Activated CD4-positive, alpha-beta T cell treated with anti-CD3 and anti-CD28 coated beads for 36 hours (primary cell): Measurements from ENCODE around the gene TGFB2. TPM values are rescaled to one million over a fixed set of nuclear protein-coding genes. Genes with fewer than 3 reads are reported as not detected.

ENCODE experiments used
- ATAC-seq: fragments of 200-7000 bp; cut with Tn5 transposase; one replicate; pipeline ENCODE4 v1.10.0; 2021; ENCODE audit warnings: mild to moderate bottlenecking, moderate library complexity
- CTCF ChIA-PET: fragments of 350-600 bp; sonication (Branson Sonifier 250); formaldehyde crosslinking; loops from one replicate; lab custom pipeline; 2021; ENCODE audit warnings: antibody characterized with exemption; lab: Charles Lee
- POLR2A ChIA-PET: fragments of 350-600 bp; sonication (Branson Sonifier 250); formaldehyde crosslinking; loops from one replicate; lab custom pipeline; 2021; ENCODE audit warnings: antibody characterized with exemption, inconsistent platforms; lab: Charles Lee
- DNase-seq: peaks from one replicate; pipeline ENCODE4 v3.0.0-alpha.2; 2020
- H3K27ac Mint-ChIP-seq: one replicate; pipeline ENCODE4 v1.8.0; 2021; ENCODE audit warnings: mixed read lengths
- H3K27me3 Mint-ChIP-seq: one replicate; pipeline ENCODE4 v1.8.0; 2021; ENCODE audit warnings: mixed read lengths
- H3K36me3 Mint-ChIP-seq: one replicate; pipeline ENCODE4 v1.8.0; 2021; ENCODE audit warnings: low read depth, mixed read lengths
- H3K4me1 Mint-ChIP-seq: one replicate; pipeline ENCODE4 v1.8.0; 2021; ENCODE audit warnings: mixed read lengths
- H3K4me3 Mint-ChIP-seq: one replicate; pipeline ENCODE4 v1.8.0; 2021; ENCODE audit warnings: mild to moderate bottlenecking, moderate library complexity, mixed read lengths
- H3K9me3 Mint-ChIP-seq: one replicate; pipeline ENCODE4 v1.8.0; 2021; ENCODE audit warnings: low read depth, mixed read lengths
- intact Hi-C, 2 experiments: fragments of 100-400 bp; cut with DNase I in 1 of 2; cut with micrococcal nuclease in 1 of 2; formaldehyde crosslinking; loops; one replicate each; pipeline versions ENCODE4 v1.14.2 to v1.15.1; 2022 to 2024; cut with DNase I, micrococcal nuclease
- total RNA-seq, 2 experiments: library from RNA; stranded (reverse); gene quantifications; one replicate each; pipeline ENCODE4 v1.2.3, GENCODE V29; 2021

TGFB2 gene
- total RNA-seq, 2 experiments from 2014 or later, result 0.09 TPM; not detected in 1

DNA sequence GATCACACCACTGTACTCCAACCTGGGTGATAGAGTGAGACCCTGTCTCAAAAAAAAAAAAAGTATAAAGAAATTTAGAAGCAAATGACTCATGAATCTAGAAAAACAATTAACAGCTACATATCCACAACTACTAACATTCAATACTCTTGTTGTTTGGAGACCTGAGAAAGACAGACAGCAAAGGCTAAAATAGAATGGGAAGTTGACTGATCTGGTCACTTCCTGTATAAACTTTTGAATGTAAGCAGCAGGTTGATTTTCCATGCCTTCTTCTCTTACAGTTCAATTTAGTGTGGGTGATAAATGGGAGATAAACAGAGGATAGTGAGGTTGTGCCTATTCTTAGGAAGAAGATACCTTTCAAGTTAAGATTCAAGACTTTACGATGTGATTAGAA lies 85.2 kb downstream of the TGFB2 start:
- ChIA-PET CTCF (interaction anchor here (0.6 kb wide), 1 partner anchor 52 kb away, joined by 3 read pairs; no protein-coding TSS in a partner anchor), POLR2A (no interaction called here)
- no peak overlapping the region for H3K27ac Mint-ChIP-seq
- H3K4me1 Mint-ChIP-seq, result no peaks in the 10 kb centered on the region
- H3K36me3 Mint-ChIP-seq, result no peaks in the 10 kb centered on the region
- intact Hi-C loops, result no loop called here
- no peaks in the 10 kb centered on the region for H3K9me3 Mint-ChIP-seq
- H3K27me3 Mint-ChIP-seq, result no peaks in the 10 kb centered on the region
- H3K4me3 Mint-ChIP-seq, result no peak overlapping the region
- DNase-seq (no peak), ATAC-seq (no peak)

DNA sequence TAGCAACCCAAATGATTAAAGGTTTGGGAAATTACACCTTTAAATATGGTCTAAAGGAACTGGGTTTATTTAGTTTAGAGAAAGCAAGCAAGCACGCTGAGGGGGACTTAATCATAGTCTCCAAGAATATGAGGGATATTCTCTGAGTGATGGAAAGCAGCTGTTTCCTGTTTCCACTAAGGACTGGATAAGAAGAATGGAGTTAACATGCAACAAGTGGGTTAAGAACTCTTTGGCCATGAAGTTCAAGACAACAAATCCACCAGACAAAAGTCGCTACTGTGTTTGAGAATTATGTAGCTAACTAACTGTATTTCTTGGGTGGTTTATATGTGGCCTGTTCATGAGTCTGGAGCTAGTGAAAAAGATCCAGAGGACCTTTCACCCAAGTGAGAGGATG lies 85.7 kb downstream of the TGFB2 start:
- CTCF ChIA-PET, result interaction anchor here (0.6 kb wide), 1 partner anchor 51 kb away, joined by 3 read pairs; no protein-coding TSS in a partner anchor
- POLR2A ChIA-PET, result no interaction called here
- H3K27me3 Mint-ChIP-seq, result no peaks in the 10 kb centered on the region
- no peaks in the 10 kb centered on the region for H3K36me3 Mint-ChIP-seq
- ATAC-seq, result no peak
- H3K27ac Mint-ChIP-seq, result no peak overlapping the region
- intact Hi-C loops, result no loop called here
- no peak overlapping the region for H3K4me3 Mint-ChIP-seq
- no peak for DNase-seq
- H3K9me3 Mint-ChIP-seq, result no peaks in the 10 kb centered on the region
- H3K4me1 Mint-ChIP-seq, result no peaks in the 10 kb centered on the region

DNA sequence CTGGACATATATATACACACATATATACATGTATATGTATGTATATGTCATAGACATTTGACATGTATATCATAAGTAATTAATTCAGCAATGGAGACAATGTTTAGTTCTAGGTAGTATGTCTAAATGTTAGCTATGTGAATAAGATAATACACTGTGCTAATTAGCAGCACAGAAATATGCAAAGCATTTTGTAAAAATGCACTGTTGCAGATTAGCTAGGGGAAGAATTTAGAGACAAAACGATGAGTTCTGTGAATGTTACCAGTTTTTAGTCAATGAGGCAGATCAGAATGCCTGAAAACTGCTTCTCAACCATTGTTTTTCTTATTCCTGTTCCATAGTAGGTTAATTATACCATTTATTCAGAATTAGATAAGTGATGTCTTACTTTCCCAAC lies 86.3 kb downstream of the TGFB2 start:
- ChIA-PET CTCF (no interaction called here), POLR2A (no interaction called here)
- intact Hi-C loops, result no loop called here
- ATAC-seq (no peak), DNase-seq (no peak)
- no peaks in the 10 kb centered on the region for H3K4me1 Mint-ChIP-seq
- no peaks in the 10 kb centered on the region for H3K9me3 Mint-ChIP-seq
- no peaks in the 10 kb centered on the region for H3K27me3 Mint-ChIP-seq
- H3K4me3 Mint-ChIP-seq, result no peak overlapping the region
- H3K27ac Mint-ChIP-seq, result no peak overlapping the region
- no peaks in the 10 kb centered on the region for H3K36me3 Mint-ChIP-seq

DNA sequence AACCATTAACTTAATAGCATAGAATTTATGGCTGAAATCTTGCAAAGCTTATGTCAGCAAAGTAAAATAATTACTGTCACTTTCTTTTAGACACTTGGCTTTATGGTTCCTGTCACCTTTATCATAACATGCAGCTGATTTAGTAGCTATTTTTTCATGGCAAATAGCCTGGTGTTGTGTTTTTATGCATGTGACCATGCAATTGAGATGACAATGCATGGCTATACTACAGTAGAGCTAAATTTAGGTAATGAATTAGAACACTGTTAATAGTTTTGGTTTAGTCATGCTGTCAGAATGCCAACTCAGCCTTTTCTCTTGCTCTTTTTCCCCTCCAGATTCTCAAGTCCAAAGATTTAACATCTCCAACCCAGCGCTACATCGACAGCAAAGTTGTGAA lies 88.6 kb downstream of the TGFB2 start:
- CTCF ChIA-PET, result no interaction called here
- no peaks in the 10 kb centered on the region for H3K9me3 Mint-ChIP-seq

DNA sequence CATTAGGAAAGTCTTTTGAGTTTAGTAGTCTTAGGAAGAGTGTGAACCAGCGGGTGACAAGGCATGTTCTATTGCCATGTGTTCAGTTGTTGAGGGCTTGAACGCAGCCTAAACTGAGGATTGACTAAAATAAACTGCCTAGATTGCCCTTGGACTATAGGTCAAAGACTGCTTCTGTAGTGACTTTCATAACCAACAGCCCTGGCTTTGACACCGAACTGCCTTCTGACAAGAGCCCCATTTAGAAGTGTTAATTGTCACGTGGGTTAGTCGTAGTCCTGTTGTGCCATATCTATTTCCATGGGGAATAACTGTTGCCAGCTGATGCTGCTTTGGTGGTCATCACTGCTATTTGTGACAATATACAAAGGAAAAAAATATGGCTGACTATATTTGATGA lies 90.4 kb downstream of the TGFB2 start:
- ChIA-PET CTCF (no interaction called here), POLR2A (no interaction called here)
- no peak overlapping the region for H3K27ac Mint-ChIP-seq
- DNase-seq, result no peak
- ATAC-seq, result no peak
- H3K4me1 Mint-ChIP-seq, result no peaks in the 10 kb centered on the region
- H3K36me3 Mint-ChIP-seq, result no peaks in the 10 kb centered on the region
- H3K27me3 Mint-ChIP-seq, result peaks cover 2% of the 10 kb centered on the region
- H3K9me3 Mint-ChIP-seq, result no peaks in the 10 kb centered on the region
- intact Hi-C loops, result no loop called here
- no peak overlapping the region for H3K4me3 Mint-ChIP-seq

More for the DNA sequence above, 88.6 kb downstream of the TGFB2 start:
- H3K27ac Mint-ChIP-seq, result no peak overlapping the region
- no peaks in the 10 kb centered on the region for H3K4me1 Mint-ChIP-seq
- H3K27me3 Mint-ChIP-seq, result no peaks in the 10 kb centered on the region
- DNase-seq (no peak), ATAC-seq (no peak)
- intact Hi-C loops, result no loop called here
- H3K36me3 Mint-ChIP-seq, result no peaks in the 10 kb centered on the region
- POLR2A ChIA-PET, result no interaction called here
- no peak overlapping the region for H3K4me3 Mint-ChIP-seq

DNA sequence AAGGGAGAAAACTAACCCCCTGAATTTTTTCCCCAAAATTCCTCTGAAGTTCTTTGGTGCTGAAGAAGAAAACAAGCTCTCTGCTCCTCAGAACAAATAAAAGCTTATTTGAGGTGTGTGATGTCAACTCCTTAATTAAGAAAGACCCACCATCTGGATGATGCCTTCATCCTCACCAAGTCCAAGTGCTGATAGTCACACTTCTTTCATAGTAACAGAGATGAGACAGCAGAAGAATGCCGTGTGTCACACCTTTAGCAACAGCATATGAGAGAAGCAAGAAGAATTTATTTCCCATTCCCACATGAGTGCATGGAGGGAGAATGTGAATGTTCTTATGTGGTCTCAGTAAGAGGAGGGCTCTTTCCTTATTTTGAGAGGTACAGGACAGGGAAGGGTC lies 91.2 kb downstream of the TGFB2 start:
- H3K4me1 Mint-ChIP-seq, result no peaks in the 10 kb centered on the region
- H3K9me3 Mint-ChIP-seq, result no peaks in the 10 kb centered on the region
- intact Hi-C loops, result no loop called here
- no peak overlapping the region for H3K4me3 Mint-ChIP-seq
- ChIA-PET CTCF (no interaction called here), POLR2A (no interaction called here)
- no peak for ATAC-seq
- H3K27me3 Mint-ChIP-seq, result peaks cover 5% of the 10 kb centered on the region
- H3K36me3 Mint-ChIP-seq, result no peaks in the 10 kb centered on the region
- H3K27ac Mint-ChIP-seq, result no peak overlapping the region
- DNase-seq, result no peak

DNA sequence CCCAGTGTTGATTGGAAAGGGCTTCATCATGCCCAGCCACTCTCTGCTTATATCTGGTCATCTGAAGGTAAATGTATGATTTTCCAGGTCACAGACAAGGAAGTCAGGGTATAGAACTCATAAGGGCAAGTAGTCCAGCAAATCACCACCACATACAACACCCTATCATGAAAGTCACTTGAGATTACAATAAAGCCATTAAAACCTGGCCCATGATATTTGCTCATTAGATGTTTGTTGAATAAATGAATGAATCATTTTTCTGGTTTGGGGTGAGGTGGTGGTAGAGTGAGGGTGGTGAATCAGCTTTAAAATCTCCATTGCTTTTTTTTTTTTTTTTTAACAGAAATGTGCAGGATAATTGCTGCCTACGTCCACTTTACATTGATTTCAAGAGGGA lies 91.9 kb downstream of the TGFB2 start:
- H3K4me1 Mint-ChIP-seq, result no peaks in the 10 kb centered on the region
- no peak overlapping the region for H3K4me3 Mint-ChIP-seq
- H3K9me3 Mint-ChIP-seq, result no peaks in the 10 kb centered on the region
- H3K27ac Mint-ChIP-seq, result no peak overlapping the region
- CTCF ChIA-PET, result no interaction called here
- intact Hi-C loops, result no loop called here
- POLR2A ChIA-PET, result no interaction called here
- DNase-seq (no peak), ATAC-seq (no peak)
- H3K27me3 Mint-ChIP-seq, result peaks cover 5% of the 10 kb centered on the region
- H3K36me3 Mint-ChIP-seq, result no peaks in the 10 kb centered on the region

DNA sequence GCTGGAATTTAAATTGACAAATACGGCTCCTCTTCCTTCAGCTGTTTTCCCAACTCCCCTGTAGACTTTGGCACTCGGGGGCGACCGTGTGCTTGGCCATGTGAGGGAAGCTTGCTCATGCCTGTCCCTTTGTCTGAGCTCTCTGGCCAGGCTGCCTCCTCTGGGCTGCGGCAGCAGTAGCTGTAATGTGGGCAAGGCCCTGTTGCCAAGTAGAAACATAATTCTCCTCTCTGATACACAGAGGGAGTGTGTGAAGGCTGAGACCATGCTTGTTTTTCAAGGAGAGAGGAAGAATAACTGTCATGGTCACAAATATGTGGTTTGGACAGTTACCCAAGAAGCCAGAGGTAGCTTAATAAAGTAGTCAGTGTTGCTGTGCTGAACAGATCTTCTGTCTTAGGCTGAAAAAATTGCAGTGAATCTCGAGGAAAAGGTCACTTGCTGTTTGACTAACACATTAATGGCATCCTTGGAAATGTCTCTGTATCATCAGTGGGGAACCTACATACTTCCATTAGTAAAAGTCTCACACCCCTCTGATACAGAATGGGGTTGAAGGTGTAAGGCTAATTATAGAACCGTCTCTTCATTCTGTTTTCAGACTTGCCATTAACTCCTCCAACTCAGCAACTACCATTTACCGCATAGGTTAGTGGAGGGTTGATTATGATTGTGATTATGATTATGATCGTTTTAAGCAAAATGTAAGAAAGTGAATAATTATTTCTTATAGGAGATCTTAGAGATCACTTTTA lies 94.6 kb downstream of the TGFB2 start:
- H3K9me3 Mint-ChIP-seq, result no peaks in the 10 kb centered on the region
- ChIA-PET POLR2A (no interaction called here), CTCF (interaction anchor here (0.6 kb wide), 1 partner anchor 462 kb away, joined by 4 read pairs; no protein-coding TSS in a partner anchor)
- DNase-seq, result no peak
- intact Hi-C loops, result no loop called here
- peaks cover 5% of the 10 kb centered on the region for H3K27me3 Mint-ChIP-seq
- H3K27ac Mint-ChIP-seq, result no peak overlapping the region
- H3K36me3 Mint-ChIP-seq, result no peaks in the 10 kb centered on the region
- H3K4me1 Mint-ChIP-seq, result no peaks in the 10 kb centered on the region
- H3K4me3 Mint-ChIP-seq, result no peak overlapping the region
- no peak for ATAC-seq

DNA sequence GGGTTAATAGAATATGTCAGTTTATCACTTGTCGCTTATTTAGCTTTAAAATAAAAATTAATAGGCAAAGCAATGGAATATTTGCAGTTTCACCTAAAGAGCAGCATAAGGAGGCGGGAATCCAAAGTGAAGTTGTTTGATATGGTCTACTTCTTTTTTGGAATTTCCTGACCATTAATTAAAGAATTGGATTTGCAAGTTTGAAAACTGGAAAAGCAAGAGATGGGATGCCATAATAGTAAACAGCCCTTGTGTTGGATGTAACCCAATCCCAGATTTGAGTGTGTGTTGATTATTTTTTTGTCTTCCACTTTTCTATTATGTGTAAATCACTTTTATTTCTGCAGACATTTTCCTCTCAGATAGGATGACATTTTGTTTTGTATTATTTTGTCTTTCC lies 98.1 kb downstream of the TGFB2 start:
- Mint-ChIP-seq H3K9me3 (no peaks in the 10 kb centered on the region), H3K27me3 (peaks cover 8% of the 10 kb centered on the region), H3K4me1 (no peaks in the 10 kb centered on the region), H3K4me3 (no peak overlapping the region), H3K36me3 (no peaks in the 10 kb centered on the region), H3K27ac (no peak overlapping the region)
- intact Hi-C loops, result no loop called here
- DNase-seq (no peak), ATAC-seq (no peak)
- POLR2A ChIA-PET, result no interaction called here
- CTCF ChIA-PET, result no interaction called here

DNA sequence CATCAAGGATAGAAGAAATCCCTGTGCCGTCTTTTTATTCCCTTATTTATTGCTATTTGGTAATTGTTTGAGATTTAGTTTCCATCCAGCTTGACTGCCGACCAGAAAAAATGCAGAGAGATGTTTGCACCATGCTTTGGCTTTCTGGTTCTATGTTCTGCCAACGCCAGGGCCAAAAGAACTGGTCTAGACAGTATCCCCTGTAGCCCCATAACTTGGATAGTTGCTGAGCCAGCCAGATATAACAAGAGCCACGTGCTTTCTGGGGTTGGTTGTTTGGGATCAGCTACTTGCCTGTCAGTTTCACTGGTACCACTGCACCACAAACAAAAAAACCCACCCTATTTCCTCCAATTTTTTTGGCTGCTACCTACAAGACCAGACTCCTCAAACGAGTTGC lies 99.0 kb downstream of the TGFB2 start:
- H3K4me3 Mint-ChIP-seq, result no peak overlapping the region
- intact Hi-C loops, result no loop called here
- no peak for DNase-seq
- H3K36me3 Mint-ChIP-seq, result no peaks in the 10 kb centered on the region
- H3K27me3 Mint-ChIP-seq, result peaks cover 7% of the 10 kb centered on the region
- H3K9me3 Mint-ChIP-seq, result no peaks in the 10 kb centered on the region
- no peak overlapping the region for H3K27ac Mint-ChIP-seq
- H3K4me1 Mint-ChIP-seq, result no peaks in the 10 kb centered on the region
- no peak for ATAC-seq
- POLR2A ChIA-PET, result no interaction called here
- CTCF ChIA-PET, result no interaction called here

DNA sequence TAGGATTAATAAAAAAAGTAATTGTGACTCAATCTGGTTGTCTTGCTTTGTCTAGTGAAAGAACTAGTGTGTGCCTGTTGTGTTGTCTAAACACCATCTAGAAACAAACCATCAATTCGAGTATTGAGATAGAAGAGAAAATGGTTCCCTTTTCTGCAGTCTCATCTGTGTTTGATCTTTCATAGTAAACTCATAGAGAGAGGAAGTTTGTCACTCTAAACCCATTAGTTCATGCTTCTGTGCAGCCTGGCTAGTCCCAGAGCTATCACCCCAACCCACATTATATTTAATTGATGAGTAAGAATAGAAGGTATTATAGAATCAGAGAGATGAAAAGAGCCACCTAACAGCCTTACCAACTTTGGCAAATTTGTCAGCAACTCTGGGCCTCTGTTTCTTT lies 99.5 kb downstream of the TGFB2 start:
- Mint-ChIP-seq H3K36me3 (no peaks in the 10 kb centered on the region), H3K4me3 (no peak overlapping the region), H3K4me1 (no peaks in the 10 kb centered on the region), H3K9me3 (no peaks in the 10 kb centered on the region), H3K27me3 (peaks cover 6% of the 10 kb centered on the region), H3K27ac (no peak overlapping the region)
- ChIA-PET POLR2A (no interaction called here), CTCF (no interaction called here)
- intact Hi-C loops, result no loop called here
- ATAC-seq (no peak), DNase-seq (no peak)

DNA sequence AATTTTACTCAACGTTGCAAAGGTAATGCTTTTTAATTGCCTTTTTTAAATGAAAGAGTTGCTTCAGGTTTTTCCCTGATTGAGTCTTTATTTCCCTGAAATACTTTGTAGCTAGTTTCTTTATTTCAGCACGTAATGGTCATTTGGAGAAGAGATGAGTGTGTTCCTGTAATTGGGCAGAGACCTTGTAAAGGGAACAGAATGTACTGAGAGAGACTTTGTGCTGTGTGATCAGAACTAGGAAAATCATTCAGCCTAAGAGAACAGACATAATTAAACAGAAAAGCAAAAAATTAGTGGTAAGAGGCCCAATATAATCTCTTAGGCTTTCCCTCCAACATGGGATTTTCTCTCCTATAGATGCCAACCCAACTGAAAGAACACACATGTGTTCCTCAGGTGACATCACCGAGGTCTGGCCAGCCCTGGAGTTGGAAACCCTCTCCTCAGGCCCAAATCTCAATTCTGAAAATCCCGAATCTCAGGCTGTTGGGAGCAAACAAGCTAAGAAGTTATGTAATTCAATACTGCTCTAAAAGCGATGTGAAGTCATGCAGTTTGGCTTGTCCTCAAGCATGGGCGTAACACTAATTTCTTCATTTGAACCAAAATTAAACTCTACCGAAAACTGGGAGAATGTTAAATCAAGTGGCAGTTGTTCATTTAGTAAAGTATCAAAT lies 102.0 kb downstream of the TGFB2 start:
- DNase-seq, result no peak
- H3K36me3 Mint-ChIP-seq, result no peaks in the 10 kb centered on the region
- peaks cover 2% of the 10 kb centered on the region for H3K27me3 Mint-ChIP-seq
- no peak overlapping the region for H3K27ac Mint-ChIP-seq
- no peaks in the 10 kb centered on the region for H3K9me3 Mint-ChIP-seq
- no peak for ATAC-seq
- intact Hi-C loops, result no loop called here
- H3K4me3 Mint-ChIP-seq, result no peak overlapping the region
- POLR2A ChIA-PET, result no interaction called here
- H3K4me1 Mint-ChIP-seq, result no peaks in the 10 kb centered on the region
- CTCF ChIA-PET, result no interaction called here
